ENCODE measurements around the gene FBXO42. TPM values are rescaled to one million over a fixed set of nuclear protein-coding genes. Genes with fewer than 3 reads are reported as not detected.

The FBXO42 gene
- total and polyA plus RNA-seq, 2 of the 8 experiments (the other 6 are each of a cell fraction or from before 2014, with no cell fraction given), result 15.1 to 17.0 TPM

- H2AFZ ChIP-seq (ENCODE audit: low read length), result no peak overlapping the region
- no peak overlapping the region for H4K5ac ChIP-seq (ENCODE audit: insufficient read length, low read depth, low read length)
- WGBS, 2 experiments (ENCODE audit: extremely low coverage in 1 of 2, insufficient coverage in 1 of 2, insufficient read length in 1 of 2, insufficient replicate concordance in 2 of 2, low coverage in 1 of 2, low lambda C conversion rate in 2 of 2, missing lambda C conversion rate in 1 of 2), result 92% methylated on average over 5 of the region's 5 CpGs; no CpG with 5 or more reads in 1 of the 2 experiments
- no peak overlapping the region for H2BK12ac ChIP-seq (ENCODE audit: low read depth, low read length)
- peaks cover 6 to 9% of the 10 kb centered on the region in 2 experiments for H4K20me1 ChIP-seq (replicated peaks in 1 of 2; ENCODE audit: control insufficient read depth in 1 of 2, insufficient read depth in 2 of 2, low read length in 2 of 2)
- H2BK120ac ChIP-seq (replicated peaks; ENCODE audit: low read depth, low read length), result no peak overlapping the region
- peaks cover 0 to 4% (median 0%) of the 10 kb centered on the region in 4 experiments; a peak in 1 of 7 replicates for H3K4me1 ChIP-seq (replicated peaks in 1 of 4; ENCODE audit: control insufficient read depth in 3 of 4, insufficient read depth in 4 of 4, low read length in 3 of 4)
- no peak overlapping the region for H3K18ac ChIP-seq (ENCODE audit: extremely low read depth, low read length)
- no peak overlapping the region for H3K27ac ChIP-seq (ENCODE audit: low read depth, low read length)
- FAIRE-seq, result no peak
- H2BK5ac ChIP-seq (ENCODE audit: low read depth, low read length), result no peak overlapping the region
- H3K14ac ChIP-seq (ENCODE audit: insufficient read length), result no peak overlapping the region
- H2BK15ac ChIP-seq (ENCODE audit: low read length), result no peak overlapping the region
- no peak for DNase-seq (ENCODE audit: low read depth in 1 of 2, low spot score in 2 of 2)
- H3K9ac ChIP-seq (replicated peaks in 1 of 4; ENCODE audit: extremely low read depth in 1 of 4, low read depth in 3 of 4, low read length in 3 of 4), result no peak overlapping the region
- H3K23me2 ChIP-seq (ENCODE audit: low read depth, low read length), result no peaks in the 10 kb centered on the region
- peaks cover 7% of the 10 kb centered on the region; the same call in 1 of the 2 replicates for H3K79me1 ChIP-seq (ENCODE audit: low read depth, low read length)
- no peaks in the 10 kb centered on the region for H3K9me3 ChIP-seq (ENCODE audit: insufficient read depth in 2 of 2, low read depth in 1 of 2, low read length in 1 of 2)
- H4K91ac ChIP-seq (replicated peaks; ENCODE audit: insufficient read length, low read length), result no peak overlapping the region
- H3K4me2 ChIP-seq (ENCODE audit: insufficient read depth in 1 of 2, low read depth in 2 of 2, low read length in 2 of 2), result no peak overlapping the region
- ChIA-PET POLR2A (ENCODE audit: partially characterized antibody) (interaction anchor here (3.1 kb wide), 1 partner anchor 12 kb away, joined by 13 read pairs; no protein-coding TSS in a partner anchor), CTCF (ENCODE audit: partially characterized antibody) (interaction anchor here (0.6 to 1.4 kb wide), 5 partner anchors 10 to 318 kb away, joined by 3 to 4 read pairs (median 4); partner anchors contain the start of gene SZRD1)
- peaks cover 0 to 10% of the 10 kb centered on the region in 2 experiments; a peak in 2 of 4 replicates for H3K79me2 ChIP-seq (ENCODE audit: control insufficient read depth in 1 of 2, insufficient read depth in 2 of 2, low read length in 2 of 2)
- no peak overlapping the region for H3K4me3 ChIP-seq (ENCODE audit: extremely low read depth in 1 of 4, insufficient read depth in 2 of 4, low read depth in 3 of 4, low read length in 4 of 4)
- no peak overlapping the region for H2BK20ac ChIP-seq (ENCODE audit: low read length)
- peaks cover 3 to 19% (median 11%) of the 10 kb centered on the region in 4 experiments; a peak in 7 of 8 replicates for H3K36me3 ChIP-seq (ENCODE audit: control insufficient read depth in 2 of 4, insufficient read depth in 4 of 4, low read length in 3 of 4)
- no peak overlapping the region for H3K4ac ChIP-seq (replicated peaks; ENCODE audit: insufficient read length, low read depth, low read length)
- no peak overlapping the region for H3K23ac ChIP-seq (ENCODE audit: insufficient read length)
- no peak overlapping the region for H3K56ac ChIP-seq (replicated peaks; ENCODE audit: insufficient read length, low read depth, low read length)
- H4K8ac ChIP-seq (ENCODE audit: extremely low read depth, insufficient read depth, low read length), result no peak overlapping the region
- no peak overlapping the region for H2AK5ac ChIP-seq (ENCODE audit: low read depth, low read length)
- H3K27me3 ChIP-seq (replicated peaks in 1 of 4; ENCODE audit: control insufficient read depth in 3 of 4, extremely low read depth in 1 of 4, insufficient read depth in 3 of 4, low read length in 3 of 4), result no peaks in the 10 kb centered on the region
- no peak for TF ChIP-seq EP300 (IDR thresholded peaks at IDR 0.05; ENCODE audit: borderline replicate concordance in 1 of 2, low read depth in 2 of 2, low read length in 2 of 2)
- TF ChIP-seq SP2 (IDR thresholded peaks at IDR 0.05; ENCODE audit: low read length), result no peak
- no peak for TF ChIP-seq SRF (IDR thresholded peaks at IDR 0.05; ENCODE audit: low read depth, low read length)
- no peak for TF ChIP-seq ZNF274 (IDR thresholded peaks at IDR 0.05; ENCODE audit: borderline replicate concordance, extremely low read depth, low read length)
- TF ChIP-seq JUND (IDR thresholded peaks at IDR 0.05; ENCODE audit: low read length), result no peak
- TF ChIP-seq ATF3 (IDR thresholded peaks at IDR 0.05; ENCODE audit: insufficient read depth, low read depth, low read length), result no peak
- TF ChIP-seq RNF2 (IDR thresholded peaks at IDR 0.05; ENCODE audit: borderline replicate concordance, low read depth, low read length, missing control alignments, poor library complexity, severe bottlenecking), result no peak
- no peak for TF ChIP-seq RXRA (IDR thresholded peaks at IDR 0.05; ENCODE audit: insufficient read depth, low read depth, low read length)
- no peak for TF ChIP-seq CTBP2 (IDR thresholded peaks at IDR 0.05; ENCODE audit: borderline replicate concordance, insufficient read depth, insufficient read length, low read length)
- no peak for TF ChIP-seq TAF1 (IDR thresholded peaks at IDR 0.05; ENCODE audit: low read depth, low read length)
Observed at GRCh38 chr1:16398371-16398953, 46.2 kb upstream of the FBXO42 start.
